ENCODE data around the gene FBXO24.

DNA sequence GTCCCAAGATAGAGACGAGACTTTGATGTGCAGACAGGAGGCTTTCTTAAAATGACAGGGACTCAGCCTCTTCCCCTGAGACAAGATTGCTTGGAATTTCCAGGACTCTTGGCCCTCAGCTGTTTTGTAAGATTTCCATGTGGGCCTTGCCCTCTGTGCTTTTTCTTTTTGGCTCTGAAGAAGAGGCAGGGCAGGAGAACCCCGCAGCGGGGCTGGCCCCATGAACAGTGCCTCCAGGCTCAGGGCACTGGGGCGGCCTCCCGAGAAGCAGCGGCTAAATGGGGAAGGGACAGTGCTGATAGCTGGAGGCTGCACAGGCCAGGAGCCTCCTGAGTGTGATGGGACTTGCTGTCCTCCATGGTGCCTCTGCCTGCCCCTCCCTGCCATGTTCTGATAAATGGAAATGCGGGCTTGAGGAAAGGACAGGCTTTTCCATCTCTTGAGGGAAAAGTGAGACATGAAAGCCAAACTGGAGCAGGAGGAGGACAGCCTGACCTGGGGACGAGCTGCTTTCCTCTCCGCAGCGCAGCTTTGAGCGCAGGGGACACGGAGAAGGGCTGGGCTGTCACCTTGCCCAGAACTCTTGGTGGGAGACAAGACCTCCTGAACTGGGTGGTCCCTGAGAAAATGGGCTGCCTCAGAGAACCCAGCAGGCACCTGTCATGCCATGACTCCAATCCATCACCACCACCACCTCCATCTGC, 24.5 kb upstream of the FBXO24 start:
- TF ChIP-seq CTCF (conservative IDR thresholded peaks at IDR 0.05 in 1 of 2, IDR thresholded peaks at IDR 0.05 in 1 of 2; ENCODE audit: low read depth in 1 of 2, low read length in 2 of 2) (no peak), EZH2 (IDR thresholded peaks at IDR 0.05; ENCODE audit: low read length, missing control alignments) (no peak)
